ENCODE results near the gene NAV2. TPM values are rescaled to one million over a fixed set of nuclear protein-coding genes. Genes with fewer than 3 reads are reported as not detected.

Gene NAV2
- total and polyA plus RNA-seq, 10 donors, result 0.46 to 11.6 (median 4.1) TPM

DNA sequence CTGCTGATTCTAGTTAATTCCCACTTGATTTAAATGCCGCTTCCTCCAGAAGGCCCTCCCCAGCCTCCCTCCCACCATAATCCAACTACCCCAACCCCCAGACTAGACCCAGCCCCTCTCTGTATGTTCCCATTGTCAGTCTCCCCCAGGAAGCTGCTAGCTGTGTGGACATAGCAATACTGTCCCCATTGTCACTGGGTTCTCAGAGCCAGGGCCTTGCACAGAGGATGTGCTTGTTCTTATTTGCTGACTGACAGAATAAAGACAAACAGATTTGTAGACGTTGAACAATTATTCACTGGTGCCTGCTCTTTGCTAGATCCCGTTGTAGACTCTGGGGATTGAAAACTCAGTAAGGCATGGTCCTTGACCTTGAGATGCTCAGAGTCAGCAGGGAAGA is 45.7 kb upstream of the NAV2 start:
- intact Hi-C loops (cut with DNase I; ENCODE audit: low total_unique reads), result no loop called here
- H3K4me3 ChIP-seq, result no peak overlapping the region
- H3K36me3 ChIP-seq, result no peaks in the 10 kb centered on the region
- peaks cover 0 to 4% (median 0%) of the 10 kb centered on the region in 6 donors for H3K4me1 ChIP-seq
- WGBS, 5 donors, result 70 to 86% (median 76%) methylated on average over 3 of the region's 3 CpGs
- no peak for DNase-seq
- no peaks in the 10 kb centered on the region for H3K27me3 ChIP-seq (replicated peaks in 1 of 7)
- no peaks in the 10 kb centered on the region for H3K9me3 ChIP-seq
- no peak for TF ChIP-seq POLR2AphosphoS5 (IDR thresholded peaks at IDR 0.05)
- no peak for TF ChIP-seq POLR2A (IDR thresholded peaks at IDR 0.05)
- TF ChIP-seq, protein P1, sequence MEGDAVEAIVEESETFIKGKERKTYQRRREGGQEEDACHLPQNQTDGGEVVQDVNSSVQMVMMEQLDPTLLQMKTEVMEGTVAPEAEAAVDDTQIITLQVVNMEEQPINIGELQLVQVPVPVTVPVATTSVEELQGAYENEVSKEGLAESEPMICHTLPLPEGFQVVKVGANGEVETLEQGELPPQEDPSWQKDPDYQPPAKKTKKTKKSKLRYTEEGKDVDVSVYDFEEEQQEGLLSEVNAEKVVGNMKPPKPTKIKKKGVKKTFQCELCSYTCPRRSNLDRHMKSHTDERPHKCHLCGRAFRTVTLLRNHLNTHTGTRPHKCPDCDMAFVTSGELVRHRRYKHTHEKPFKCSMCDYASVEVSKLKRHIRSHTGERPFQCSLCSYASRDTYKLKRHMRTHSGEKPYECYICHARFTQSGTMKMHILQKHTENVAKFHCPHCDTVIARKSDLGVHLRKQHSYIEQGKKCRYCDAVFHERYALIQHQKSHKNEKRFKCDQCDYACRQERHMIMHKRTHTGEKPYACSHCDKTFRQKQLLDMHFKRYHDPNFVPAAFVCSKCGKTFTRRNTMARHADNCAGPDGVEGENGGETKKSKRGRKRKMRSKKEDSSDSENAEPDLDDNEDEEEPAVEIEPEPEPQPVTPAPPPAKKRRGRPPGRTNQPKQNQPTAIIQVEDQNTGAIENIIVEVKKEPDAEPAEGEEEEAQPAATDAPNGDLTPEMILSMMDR (IDR thresholded peaks at IDR 0.05 in 8 of 11, conservative IDR thresholded peaks at IDR 0.05 in 3 of 11), result no peak
- no peak overlapping the region for H3K27ac ChIP-seq

DNA sequence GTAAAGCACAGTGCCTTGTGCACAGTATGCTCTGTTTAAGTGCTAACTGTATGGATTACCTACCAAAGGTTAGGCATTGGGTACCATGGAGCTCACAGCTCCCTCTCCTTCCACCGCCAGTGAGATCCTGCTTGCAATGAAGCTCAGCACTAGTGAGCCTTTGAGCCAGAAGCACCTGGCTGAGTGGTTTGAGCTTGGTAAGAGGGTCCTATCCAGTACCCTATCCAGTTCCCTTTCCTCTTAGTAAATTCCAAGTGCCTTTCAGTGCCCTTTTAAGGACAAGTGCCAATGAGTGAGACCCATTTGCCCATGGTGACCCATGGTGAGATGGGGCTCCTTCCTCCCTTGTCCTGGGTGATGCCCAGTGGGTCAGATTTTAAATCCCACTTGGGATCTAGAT is 43.1 kb upstream of the NAV2 start:
- intact Hi-C loops (cut with DNase I; ENCODE audit: low total_unique reads), result no loop called here
- no peak for DNase-seq
- 82 to 100% (median 89%) methylated on average over 1 of the region's 1 CpG for WGBS, 5 donors
- Histone ChIP-seq H3K36me3 (no peaks in the 10 kb centered on the region), H3K9me3 (no peaks in the 10 kb centered on the region), H3K27ac (no peak overlapping the region), H3K4me3 (no peak overlapping the region), H3K4me1 (peaks cover 0 to 4% (median 0%) of the 10 kb centered on the region in 6 donors), H3K27me3 (replicated peaks in 1 of 7) (no peaks in the 10 kb centered on the region)
- TF ChIP-seq POLR2AphosphoS5 (IDR thresholded peaks at IDR 0.05), result no peak
- no peak for TF ChIP-seq POLR2A (IDR thresholded peaks at IDR 0.05)
- TF ChIP-seq, protein P1 (IDR thresholded peaks at IDR 0.05 in 8 of 11, conservative IDR thresholded peaks at IDR 0.05 in 3 of 11), result no peak

DNA sequence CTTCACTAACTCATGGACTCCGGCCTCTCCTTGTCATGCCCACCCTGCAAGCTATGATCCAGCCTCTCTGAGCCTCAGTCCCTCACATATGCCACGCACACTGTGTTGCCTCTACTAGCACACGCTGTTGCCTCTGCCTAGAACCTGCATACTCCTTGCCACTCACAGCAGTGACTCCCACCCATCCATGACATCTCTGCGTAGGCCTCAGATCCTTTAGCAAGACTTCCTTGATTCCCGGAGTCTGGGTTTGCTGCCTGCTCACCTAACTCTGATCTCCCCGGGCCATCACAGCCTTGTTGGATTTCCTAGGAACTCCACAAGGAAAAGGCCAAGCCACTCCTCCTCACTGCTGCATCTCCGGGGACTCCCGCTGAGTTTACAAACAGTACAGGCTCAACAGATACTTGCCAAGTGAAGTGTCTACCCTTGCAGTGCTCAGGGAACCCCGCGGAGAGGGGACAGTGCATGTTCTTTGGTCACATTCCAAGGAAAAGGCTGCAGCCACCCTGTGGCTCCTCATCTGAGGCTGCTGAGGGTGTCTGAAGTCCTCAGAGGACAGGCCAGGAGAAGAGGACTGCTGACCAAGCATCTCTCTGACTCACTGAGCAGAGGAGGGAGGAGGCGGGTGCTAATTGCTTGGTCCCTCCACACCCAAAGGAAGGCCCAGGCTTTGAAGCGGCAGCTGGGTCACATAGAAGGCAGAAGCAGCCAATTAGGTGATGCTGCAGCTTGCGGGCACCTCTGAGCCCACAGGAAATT is 42.4 kb upstream of the NAV2 start:
- TF ChIP-seq, protein P1 (IDR thresholded peaks at IDR 0.05 in 8 of 11, conservative IDR thresholded peaks at IDR 0.05 in 3 of 11), result no peak
- intact Hi-C loops (cut with DNase I; ENCODE audit: low total_unique reads), result no loop called here

DNA sequence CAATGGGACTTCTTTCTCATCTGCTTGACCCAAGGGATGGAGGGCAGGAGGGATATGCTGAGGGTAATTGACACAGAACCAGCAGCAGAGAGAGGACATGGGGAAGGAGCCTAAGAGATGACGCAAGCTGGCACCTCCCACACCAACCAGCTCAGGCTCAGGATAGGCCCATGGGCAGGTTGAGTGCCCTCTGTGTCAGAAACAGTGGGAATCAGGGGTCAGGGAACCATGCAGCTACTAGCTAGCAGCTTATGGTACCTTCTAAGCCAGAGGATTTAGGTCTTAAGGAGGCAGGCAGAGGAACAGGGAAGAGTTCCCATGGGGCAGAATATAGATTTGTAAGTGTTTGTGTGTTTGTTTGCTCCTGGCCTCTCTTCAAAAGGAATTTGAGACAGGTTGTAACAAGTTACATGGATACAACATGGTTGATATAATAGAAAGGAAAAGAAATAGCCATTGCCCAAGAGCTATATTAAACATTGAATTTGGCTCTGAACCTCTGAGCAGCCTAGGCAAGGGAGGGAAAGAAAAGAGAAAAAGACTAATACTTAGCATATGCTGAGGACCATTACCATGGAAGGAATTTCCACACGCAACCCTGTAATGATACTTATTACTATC is 39.9 kb upstream of the NAV2 start:
- Histone ChIP-seq H3K27me3 (replicated peaks in 1 of 7) (no peaks in the 10 kb centered on the region), H3K9me3 (no peaks in the 10 kb centered on the region), H3K4me3 (no peak overlapping the region), H3K4me1 (peaks cover 0 to 4% (median 0%) of the 10 kb centered on the region in 6 donors), H3K36me3 (no peaks in the 10 kb centered on the region), H3K27ac (no peak overlapping the region)
- TF ChIP-seq POLR2A (IDR thresholded peaks at IDR 0.05) (no peak), POLR2AphosphoS5 (IDR thresholded peaks at IDR 0.05) (no peak)
- TF ChIP-seq, protein P1 (IDR thresholded peaks at IDR 0.05 in 8 of 11, conservative IDR thresholded peaks at IDR 0.05 in 3 of 11), result no peak
- no peak for DNase-seq
- WGBS, 5 donors, result 90 to 100% (median 91%) methylated on average over 2 of the region's 2 CpGs
- intact Hi-C loops (cut with DNase I; ENCODE audit: low total_unique reads), result no loop called here

More for the DNA sequence above, 42.4 kb upstream of the NAV2 start:
- Histone ChIP-seq H3K27me3 (replicated peaks in 1 of 7) (no peaks in the 10 kb centered on the region), H3K36me3 (no peaks in the 10 kb centered on the region), H3K4me1 (no peaks in the 10 kb centered on the region), H3K4me3 (no peak overlapping the region), H3K9me3 (no peaks in the 10 kb centered on the region), H3K27ac (no peak overlapping the region)
- WGBS, 5 donors, result 65 to 93% (median 87%) methylated on average over 13 of the region's 13 CpGs
- DNase-seq, result no peak
